ENCODE results near the gene SREK1IP1.
"Not testable (repeated sequence)": the region's sequence is repeated elsewhere in the genome, so short reads cannot be mapped to it uniquely, and the experiment has no call there.

- TF ChIP-seq CTCF (IDR thresholded peaks at IDR 0.05; ENCODE audit: low read length); EZH2 (optimal IDR thresholded peaks at IDR 0.05; ENCODE audit: low read depth, low read length); EZH2phosphoT487 (IDR thresholded peaks at IDR 0.05; ENCODE audit: low read length): not testable (repeated sequence)
Observed at GRCh38 chr5:64714495-64714894, 54.0 kb downstream of the SREK1IP1 start.

Measured in MM.1S (cell line).